Gastroesophageal sphincter (tissue), 3 donors: Measurements from ENCODE around the gene GCK.

Source experiments
- CTCF ChIP-seq, 4 experiments: fragments of 200-600 bp in 2 of 4; fragments of 450-650 bp in 2 of 4; sonication (generic) in 1 of 4; IDR thresholded peaks; one replicate each; pipeline ENCODE4 v1.5.1; 2017 to 2019; ENCODE audit warnings: antibody characterized with exemption in 4 of 4, mild to moderate bottlenecking in 2 of 4, moderate library complexity in 2 of 4
- POLR2A ChIP-seq, 2 donors: fragments of 450-650 bp; IDR thresholded peaks; one replicate each; pipeline ENCODE4 v1.6.1; 2017; ENCODE audit warnings: antibody characterized with exemption in 2 of 2, mild to moderate bottlenecking in 2 of 2, moderate library complexity in 1 of 2

GRCh38 chr7:44222776-44223261 lies 33.6 kb upstream of the GCK start:
- TF ChIP-seq CTCF (IDR thresholded peaks at IDR 0.05) (no peak), POLR2A (IDR thresholded peaks at IDR 0.05) (no peak)
